Gastroesophageal sphincter (tissue), 4 donors: ENCODE measurements around the gene MCF2L2. TPM values are rescaled to one million over a fixed set of nuclear protein-coding genes. Genes with fewer than 3 reads are reported as not detected.

Experiments
- ATAC-seq: fragments of 150-250 bp; one replicate; pipeline ENCODE4 v1.9.1; 2016; ENCODE audit warnings: mild to moderate bottlenecking, moderate library complexity
- H3K27ac ChIP-seq, 4 donors: fragments of 200-600 bp; sonication (generic) in 3 of 4; 1 replicate in 3 of 4; 2 replicates in 1 of 4; pipeline ENCODE4 v1.5.1; 2016 to 2019
- H3K27me3 ChIP-seq: fragments of 200-600 bp; sonication (generic); one replicate; pipeline ENCODE4 v1.5.1; 2019
- H3K36me3 ChIP-seq, 2 donors: fragments of 200-600 bp; sonication (generic); one replicate each; pipeline ENCODE4 v1.5.1; 2019; ENCODE audit warnings: control low read depth in 1 of 2
- H3K4me1 ChIP-seq, 3 donors: fragments of 200-600 bp; sonication (generic); 1 replicate in 2 of 3; 2 replicates in 1 of 3; pipeline ENCODE4 v1.5.1; 2016 to 2019; ENCODE audit warnings: control low read depth in 2 of 3
- H3K4me3 ChIP-seq, 2 donors: fragments of 200-600 bp; sonication (generic); one replicate each; pipeline ENCODE4 v1.5.1; 2019; ENCODE audit warnings: mild to moderate bottlenecking in 1 of 2, moderate library complexity in 1 of 2
- H3K9me3 ChIP-seq, 3 donors: fragments of 200-600 bp; sonication (generic); one replicate each; pipeline ENCODE4 v1.5.1; 2017 to 2019; ENCODE audit warnings: control low read depth in 2 of 3
- CTCF ChIP-seq, 4 experiments: fragments of 200-600 bp in 2 of 4; fragments of 450-650 bp in 2 of 4; sonication (generic) in 1 of 4; IDR thresholded peaks; one replicate each; pipeline ENCODE4 v1.5.1; 2017 to 2019; ENCODE audit warnings: antibody characterized with exemption in 4 of 4, mild to moderate bottlenecking in 2 of 4, moderate library complexity in 2 of 4
- EP300 ChIP-seq: sonication (generic); formaldehyde crosslinking; IDR thresholded peaks from one replicate; pipeline ENCODE4 v1.6.1; 2017; ENCODE audit warnings: antibody characterized with exemption, mild to moderate bottlenecking
- POLR2A ChIP-seq, 2 donors: fragments of 450-650 bp; IDR thresholded peaks; one replicate each; pipeline ENCODE4 v1.6.1; 2017; ENCODE audit warnings: antibody characterized with exemption in 2 of 2, mild to moderate bottlenecking in 2 of 2, moderate library complexity in 1 of 2
- POLR2AphosphoS5 ChIP-seq: sonication (generic); formaldehyde crosslinking; IDR thresholded peaks from one replicate; pipeline ENCODE4 v1.6.1; 2017; ENCODE audit warnings: antibody characterized with exemption
- WGBS, 2 donors: methylation state at CpG; one replicate each; pipeline ENCODE4 v1.1.5; 2018; ENCODE audit warnings: low coverage in 1 of 2; 5-methylcytosine and 5-hydroxymethylcytosine counted together
- total RNA-seq, 4 donors: library from RNA; depleted of rRNA; stranded (reverse); fragments of >200 nt; gene quantifications; one replicate each; pipeline ENCODE4 v1.1.0, GENCODE V29; 2016

The MCF2L2 gene
- total RNA-seq, 4 donors from 2014 or later: 0.67 to 4.0 (median 2.7) TPM

- H3K27me3 ChIP-seq: no peaks in the 10 kb centered on the region
- no peak for ATAC-seq
- H3K9me3 ChIP-seq: no peaks in the 10 kb centered on the region
- no peak overlapping the region for H3K4me3 ChIP-seq
- H3K4me1 ChIP-seq: no peaks in the 10 kb centered on the region
- H3K36me3 ChIP-seq: no peaks in the 10 kb centered on the region
- WGBS, 2 donors: 91 to 100% methylated on average over 2 to 3 of the region's 3 CpGs
- H3K27ac ChIP-seq: no peak overlapping the region
- TF ChIP-seq EP300 (no peak), CTCF (IDR thresholded peaks at IDR 0.05) (no peak), POLR2AphosphoS5 (no peak), POLR2A (IDR thresholded peaks at IDR 0.05) (no peak)
These were observed 117.5 kb downstream of the MCF2L2 start for GRCh38 chr3:183310936-183311335.

GRCh38 chr3:183309276-183309675 is 119.1 kb downstream of the MCF2L2 start:
- WGBS, 2 donors: 56% methylated on average over 4 of the region's 5 CpGs; no CpG with 5 or more reads in 1 of the 2 donors
- no peak overlapping the region for H3K4me3 ChIP-seq
- H3K27me3 ChIP-seq: no peaks in the 10 kb centered on the region
- H3K27ac ChIP-seq: no peak overlapping the region
- no peaks in the 10 kb centered on the region for H3K9me3 ChIP-seq
- H3K36me3 ChIP-seq: no peaks in the 10 kb centered on the region
- no peaks in the 10 kb centered on the region for H3K4me1 ChIP-seq
- ATAC-seq: no peak
- TF ChIP-seq POLR2AphosphoS5: no peak
- no peak for TF ChIP-seq POLR2A (IDR thresholded peaks at IDR 0.05)
- TF ChIP-seq CTCF (IDR thresholded peaks at IDR 0.05): no peak
- TF ChIP-seq EP300: no peak

- Histone ChIP-seq H3K27me3 (no peaks in the 10 kb centered on the region), H3K36me3 (no peaks in the 10 kb centered on the region), H3K4me3 (no peak overlapping the region), H3K4me1 (no peaks in the 10 kb centered on the region), H3K9me3 (no peaks in the 10 kb centered on the region), H3K27ac (no peak overlapping the region)
- 72 to 79% methylated on average over 2 to 5 of the region's 5 CpGs for WGBS, 2 donors
- TF ChIP-seq POLR2AphosphoS5: no peak
- no peak for TF ChIP-seq EP300
- TF ChIP-seq CTCF (IDR thresholded peaks at IDR 0.05): no peak
- no peak for TF ChIP-seq POLR2A (IDR thresholded peaks at IDR 0.05)
- ATAC-seq: no peak
These were observed 119.7 kb downstream of the MCF2L2 start for GRCh38 chr3:183308751-183309150.

- TF ChIP-seq CTCF (IDR thresholded peaks at IDR 0.05) (no peak), EP300 (no peak), POLR2A (IDR thresholded peaks at IDR 0.05) (no peak), POLR2AphosphoS5 (no peak)
- WGBS, 2 donors: 77 to 100% methylated on average over 2 of the region's 2 CpGs
- ATAC-seq: no peak
- Histone ChIP-seq H3K9me3 (no peaks in the 10 kb centered on the region), H3K4me1 (no peaks in the 10 kb centered on the region), H3K27ac (no peak overlapping the region), H3K27me3 (no peaks in the 10 kb centered on the region), H3K4me3 (no peak overlapping the region), H3K36me3 (no peaks in the 10 kb centered on the region)
These were observed 120.7 kb downstream of the MCF2L2 start for GRCh38 chr3:183307749-183308148.

- WGBS, 2 donors: 41 to 49% methylated on average over 8 to 9 of the region's 9 CpGs
- no peaks in the 10 kb centered on the region for H3K36me3 ChIP-seq
- TF ChIP-seq CTCF (IDR thresholded peaks at IDR 0.05): no peak
- peak; percentile 15 for TF ChIP-seq POLR2AphosphoS5
- no peaks in the 10 kb centered on the region for H3K9me3 ChIP-seq
- no peak overlapping the region for H3K27ac ChIP-seq
- H3K4me3 ChIP-seq: no peak overlapping the region
- no peaks in the 10 kb centered on the region for H3K4me1 ChIP-seq
- H3K27me3 ChIP-seq: no peaks in the 10 kb centered on the region
- ATAC-seq: peak; percentile 76
These were observed 121.4 kb downstream of the MCF2L2 start for GRCh38 chr3:183306798-183307671.
